Activated CD8-positive, alpha-beta memory T cell treated with anti-CD3 and anti-CD28 coated beads for 24 hours (primary cell): ENCODE data around the gene TNS1.

Experiments used
- DNase-seq: peaks from one replicate; pipeline ENCODE4 v3.0.0-alpha.2; 2020

Gene TNS1

DNA sequence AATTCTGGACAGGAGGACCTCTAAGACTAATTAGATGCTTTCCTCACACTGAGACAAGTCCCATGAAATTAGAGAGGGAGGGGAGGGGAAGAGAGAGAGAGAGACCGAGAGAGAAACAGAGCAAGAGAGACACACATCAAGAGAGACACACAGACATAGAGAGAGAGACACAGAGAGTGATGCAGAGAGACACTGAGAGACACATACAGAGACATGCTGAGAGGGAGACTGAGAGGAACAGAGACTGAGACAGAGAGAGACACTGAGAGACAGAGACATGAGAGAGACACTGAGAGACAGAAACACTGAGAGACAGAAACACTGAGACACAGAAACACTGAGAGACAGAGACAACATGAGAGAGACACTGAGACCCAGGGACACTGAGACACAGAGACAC is 250.8 kb downstream of the TNS1 start:
- DNase-seq = no peak

DNA sequence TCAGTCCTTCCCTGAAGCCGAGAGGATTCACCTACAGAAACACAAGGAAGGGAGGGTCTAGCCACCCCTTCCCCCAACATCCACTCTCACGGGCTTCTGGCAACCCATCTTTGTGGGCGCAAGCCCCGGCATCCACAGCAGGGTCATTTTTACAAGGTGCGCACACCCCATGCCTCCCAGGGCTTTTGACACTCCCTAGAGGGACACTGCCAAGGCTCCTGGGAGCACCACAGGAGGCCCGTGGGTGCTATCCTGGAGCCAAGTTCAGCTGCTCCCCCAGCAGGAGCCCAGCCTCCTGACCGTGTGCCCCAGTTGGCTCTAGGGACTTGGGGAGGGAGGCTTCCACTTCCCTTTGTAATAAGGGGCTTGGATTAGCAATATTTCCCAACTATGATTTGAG is 251.6 kb downstream of the TNS1 start:
- DNase-seq = no peak
